ENCODE data around the gene EIF4A3. TPM values are rescaled to one million over a fixed set of nuclear protein-coding genes. Genes with fewer than 3 reads are reported as not detected.

Gene EIF4A3
- total RNA-seq, 4 donors from 2014 or later, result 27.4 to 32.8 (median 30.0) TPM

DNA sequence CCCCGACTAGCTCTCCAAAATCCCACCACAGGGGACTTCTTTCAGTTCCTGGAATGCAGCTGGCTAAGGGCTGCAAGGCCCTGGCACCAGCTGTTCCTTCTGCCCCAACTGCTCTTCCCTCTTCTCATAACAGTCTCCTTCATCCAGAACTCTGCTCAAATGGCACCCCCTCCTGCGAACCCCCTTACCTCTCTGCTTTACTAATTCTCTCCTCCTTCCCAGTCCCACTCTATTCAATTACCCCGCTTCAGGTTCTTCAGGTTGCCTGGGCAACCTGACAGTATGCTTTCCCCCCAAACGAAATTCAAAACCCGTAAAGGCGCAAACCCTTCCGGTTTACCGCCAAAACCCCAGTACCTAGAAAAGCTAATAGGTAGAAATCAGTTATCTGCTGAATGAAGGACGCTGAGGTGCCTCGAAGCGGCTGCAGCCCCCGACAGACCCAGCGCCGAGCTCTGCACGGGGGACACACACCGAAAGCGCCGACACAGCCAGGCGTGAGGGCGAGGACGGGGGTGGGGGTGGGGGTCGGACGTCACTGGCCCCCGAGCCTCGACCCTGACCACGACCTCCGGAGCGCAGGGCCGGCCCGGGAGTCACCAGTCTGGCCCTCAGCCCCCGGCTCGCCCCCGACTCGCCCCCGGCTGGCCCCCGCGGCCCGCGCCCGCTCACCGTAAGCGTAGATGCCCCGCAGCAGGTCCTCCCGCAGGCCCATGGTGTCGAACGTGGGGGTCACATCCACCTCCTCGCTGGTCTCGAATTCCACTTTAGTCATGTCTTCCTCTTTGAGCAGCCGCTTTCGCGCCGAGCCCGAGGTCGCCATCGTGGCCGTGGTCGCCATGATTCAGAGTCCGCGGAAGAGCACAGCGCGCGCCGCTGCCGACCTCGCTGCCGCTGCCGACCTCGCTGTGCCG is 550 bp downstream of the EIF4A3 start:
- TF ChIP-seq, protein P1, sequence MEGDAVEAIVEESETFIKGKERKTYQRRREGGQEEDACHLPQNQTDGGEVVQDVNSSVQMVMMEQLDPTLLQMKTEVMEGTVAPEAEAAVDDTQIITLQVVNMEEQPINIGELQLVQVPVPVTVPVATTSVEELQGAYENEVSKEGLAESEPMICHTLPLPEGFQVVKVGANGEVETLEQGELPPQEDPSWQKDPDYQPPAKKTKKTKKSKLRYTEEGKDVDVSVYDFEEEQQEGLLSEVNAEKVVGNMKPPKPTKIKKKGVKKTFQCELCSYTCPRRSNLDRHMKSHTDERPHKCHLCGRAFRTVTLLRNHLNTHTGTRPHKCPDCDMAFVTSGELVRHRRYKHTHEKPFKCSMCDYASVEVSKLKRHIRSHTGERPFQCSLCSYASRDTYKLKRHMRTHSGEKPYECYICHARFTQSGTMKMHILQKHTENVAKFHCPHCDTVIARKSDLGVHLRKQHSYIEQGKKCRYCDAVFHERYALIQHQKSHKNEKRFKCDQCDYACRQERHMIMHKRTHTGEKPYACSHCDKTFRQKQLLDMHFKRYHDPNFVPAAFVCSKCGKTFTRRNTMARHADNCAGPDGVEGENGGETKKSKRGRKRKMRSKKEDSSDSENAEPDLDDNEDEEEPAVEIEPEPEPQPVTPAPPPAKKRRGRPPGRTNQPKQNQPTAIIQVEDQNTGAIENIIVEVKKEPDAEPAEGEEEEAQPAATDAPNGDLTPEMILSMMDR (IDR thresholded peaks at IDR 0.05 in 4 of 5, conservative IDR thresholded peaks at IDR 0.05 in 1 of 5), result no peak
- no peak for TF ChIP-seq POLR2A (IDR thresholded peaks at IDR 0.05)
- H3K9me3 ChIP-seq, result no peaks in the 10 kb centered on the region
- intact Hi-C loops (cut with DNase I; ENCODE audit: low total_unique reads), result loop anchor here (1.0 to 5.0 kb wide), 5 partner anchors 45 to 216 kb away; partner anchors contain the start of genes GAA and RNF213

DNA sequence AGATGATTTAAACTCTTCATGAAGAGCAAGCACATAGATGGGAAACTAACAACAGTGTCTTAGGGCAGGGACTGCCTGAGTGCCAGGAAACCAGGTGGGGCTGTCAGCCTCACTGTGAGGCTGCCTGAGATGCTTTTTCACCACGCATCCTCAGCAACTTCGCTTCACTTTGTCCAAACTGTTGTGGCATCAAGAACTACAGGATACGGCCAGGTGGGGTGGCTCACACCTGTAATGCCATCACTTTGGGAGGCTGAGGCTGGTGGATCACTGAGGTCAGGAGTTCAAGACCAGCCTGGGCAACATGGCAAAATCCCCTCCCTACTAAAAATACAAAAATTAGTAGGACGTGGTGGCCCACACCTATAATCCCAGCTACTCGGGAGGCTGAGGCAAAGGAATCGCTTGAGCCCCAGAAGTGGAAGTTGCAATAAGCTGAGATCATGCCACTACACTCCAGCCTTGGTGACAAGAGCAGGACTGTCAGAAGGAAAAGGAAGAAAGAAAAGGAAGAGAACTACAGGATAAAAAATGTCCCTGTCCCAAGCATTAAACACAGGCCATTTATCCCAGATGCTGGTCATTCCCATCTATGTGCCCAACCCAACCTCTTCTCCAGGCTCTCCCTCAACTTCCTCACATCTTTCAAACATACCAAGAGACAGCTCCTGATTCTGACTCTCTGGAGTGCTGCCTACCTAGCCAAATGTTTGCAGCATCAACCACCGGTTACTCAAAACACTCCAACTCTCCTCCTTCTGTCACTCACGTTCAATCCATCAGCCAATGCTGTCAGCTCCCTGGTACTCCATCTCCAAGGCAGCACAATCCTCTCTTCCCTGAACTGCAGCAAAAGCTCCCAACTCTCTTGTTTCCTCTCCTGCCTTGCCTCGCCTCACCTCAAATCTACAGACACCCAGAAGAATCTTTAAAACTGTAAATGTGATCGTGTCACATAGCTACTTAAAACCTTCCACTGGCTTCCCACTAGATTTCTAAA is 1.6 kb downstream of the EIF4A3 start:
- intact Hi-C loops (cut with DNase I; ENCODE audit: low total_unique reads), result loop anchor here (2.0 to 5.0 kb wide), 3 partner anchors 73 to 217 kb away; no protein-coding TSS in a partner anchor
- in situ Hi-C loops (cut with MboI; ENCODE audit: low sequenced_read_pairs in 4 of 4), result no loop called here
- no peaks in the 10 kb centered on the region for H3K9me3 ChIP-seq
- peak overlapping the region; percentile 77 to 95 (median 88) for H3K4me3 ChIP-seq
- H3K4me1 ChIP-seq, result peaks cover 15 to 16% of the 10 kb centered on the region in 2 donors
- no peaks in the 10 kb centered on the region for H3K27me3 ChIP-seq
- ATAC-seq (no peak), DNase-seq (no peak)
- peaks cover 0 to 37% of the 10 kb centered on the region in 2 donors for H3K36me3 ChIP-seq
- no peak for TF ChIP-seq POLR2A (IDR thresholded peaks at IDR 0.05)
- TF ChIP-seq, protein P1 (IDR thresholded peaks at IDR 0.05 in 4 of 5, conservative IDR thresholded peaks at IDR 0.05 in 1 of 5), result no peak
- peak overlapping the region; percentile 95 to 98 (median 97) for H3K27ac ChIP-seq

More for the DNA sequence above, 550 bp downstream of the EIF4A3 start:
- in situ Hi-C loops (cut with MboI; ENCODE audit: low sequenced_read_pairs in 4 of 4), result no loop called here
- peaks cover 0 to 27% of the 10 kb centered on the region in 2 donors for H3K36me3 ChIP-seq
- ATAC-seq (peak; percentile 2 to 16), DNase-seq (peak; percentile 12 to 16)
- H3K27me3 ChIP-seq, result no peaks in the 10 kb centered on the region
- H3K4me1 ChIP-seq, result peaks cover 15 to 16% of the 10 kb centered on the region in 2 donors
- peak overlapping the region; percentile 77 to 95 (median 88) for H3K4me3 ChIP-seq
- H3K27ac ChIP-seq, result peak overlapping the region; percentile 95 to 98 (median 97)

DNA sequence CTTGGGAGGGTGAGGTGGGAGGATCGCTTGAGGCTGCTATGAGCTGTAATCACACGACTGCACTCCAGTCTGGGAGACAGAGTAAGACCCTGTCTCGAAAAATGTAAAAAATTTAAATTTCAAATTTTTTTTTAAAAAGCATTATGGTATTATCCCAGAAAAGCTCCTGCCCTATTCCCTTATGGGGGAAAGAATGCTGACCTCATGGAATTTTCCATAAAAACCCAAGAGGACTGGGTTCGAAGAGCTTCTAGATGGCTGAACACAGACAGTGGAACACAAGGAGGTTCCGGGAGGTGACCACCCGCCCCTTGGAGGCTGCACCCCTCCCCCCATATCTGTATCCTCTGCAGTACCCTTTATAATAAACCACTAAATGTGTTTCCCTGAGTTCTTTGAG is 4.0 kb downstream of the EIF4A3 start:
- no peaks in the 10 kb centered on the region for H3K27me3 ChIP-seq
- in situ Hi-C loops (cut with MboI; ENCODE audit: low sequenced_read_pairs in 4 of 4) (no loop called here), intact Hi-C loops (cut with DNase I; ENCODE audit: low total_unique reads) (no loop called here)
- peaks cover 0 to 61% of the 10 kb centered on the region in 2 donors for H3K36me3 ChIP-seq
- H3K27ac ChIP-seq, result no peak overlapping the region
- H3K4me3 ChIP-seq, result no peak overlapping the region
- DNase-seq (no peak), ATAC-seq (no peak)
- no peak for TF ChIP-seq POLR2A (IDR thresholded peaks at IDR 0.05)
- TF ChIP-seq, protein P1 (IDR thresholded peaks at IDR 0.05 in 4 of 5, conservative IDR thresholded peaks at IDR 0.05 in 1 of 5), result no peak
- H3K4me1 ChIP-seq, result peaks cover 11 to 15% of the 10 kb centered on the region in 2 donors
- H3K9me3 ChIP-seq, result no peaks in the 10 kb centered on the region

DNA sequence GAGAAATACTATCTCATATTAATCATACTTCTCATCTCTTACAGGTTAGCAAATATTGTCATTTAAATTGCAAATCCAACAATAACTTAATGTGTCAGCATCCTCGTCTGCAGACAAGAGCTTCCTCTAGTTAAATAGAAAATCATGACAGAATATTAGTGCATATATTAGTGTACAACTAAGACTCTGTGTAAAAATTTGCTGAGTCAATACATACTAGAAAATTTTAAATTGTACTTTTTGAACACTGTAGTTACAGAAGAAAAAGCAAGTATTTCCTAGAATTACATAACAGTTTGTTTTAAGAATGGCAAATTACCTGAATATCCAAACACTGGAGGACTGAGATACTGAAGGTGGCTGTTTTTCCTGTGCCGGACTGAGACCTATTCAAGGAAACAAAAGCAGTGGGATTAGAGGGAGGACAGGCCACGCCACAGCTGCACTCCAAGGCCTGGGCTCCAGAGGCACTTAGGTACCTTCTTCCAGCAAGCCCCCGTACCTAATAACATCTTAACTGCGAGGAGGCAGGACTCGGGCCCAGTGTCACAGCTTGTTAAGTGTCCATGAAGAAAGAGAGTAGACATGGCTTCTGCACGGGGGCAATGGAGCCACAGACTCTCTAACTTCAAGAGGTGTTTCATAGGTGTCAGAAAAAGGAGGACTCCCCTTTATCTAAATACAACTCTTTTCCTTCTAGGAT is 5.3 kb downstream of the EIF4A3 start:
- DNase-seq (no peak), ATAC-seq (no peak)
- intact Hi-C loops (cut with DNase I; ENCODE audit: low total_unique reads) (no loop called here), in situ Hi-C loops (cut with MboI; ENCODE audit: low sequenced_read_pairs in 4 of 4) (no loop called here)
- H3K9me3 ChIP-seq, result no peaks in the 10 kb centered on the region
- TF ChIP-seq POLR2A (IDR thresholded peaks at IDR 0.05), result no peak
- TF ChIP-seq, protein P1 (IDR thresholded peaks at IDR 0.05 in 4 of 5, conservative IDR thresholded peaks at IDR 0.05 in 1 of 5), result no peak
- peaks cover 11 to 15% of the 10 kb centered on the region in 2 donors for H3K4me1 ChIP-seq
- H3K27me3 ChIP-seq, result no peaks in the 10 kb centered on the region
- peaks cover 0 to 74% of the 10 kb centered on the region in 2 donors for H3K36me3 ChIP-seq
- H3K27ac ChIP-seq, result no peak overlapping the region
- H3K4me3 ChIP-seq, result no peak overlapping the region
